Gastrocnemius medialis (tissue), 4 donors: ENCODE results near the gene ASB18. TPM values are rescaled to one million over a fixed set of nuclear protein-coding genes. Genes with fewer than 3 reads are reported as not detected.

Experiments used
- ATAC-seq, 2 donors: fragments of 150-250 bp; one replicate each; pipeline ENCODE4 v1.9.1; 2016
- DNase-seq, 2 donors: peaks; one replicate each; pipeline ENCODE4 v3.0.0-alpha.2; 2019
- H3K27ac ChIP-seq, 4 donors: fragments of 200-600 bp; sonication (generic); 1 replicate in 1 of 4; 2 replicates in 3 of 4; pipeline ENCODE4 v1.5.1; 2016 to 2018; ENCODE audit warnings: mild to moderate bottlenecking in 2 of 4, moderate library complexity in 1 of 4
- H3K27me3 ChIP-seq, 3 donors: fragments of 200-600 bp; sonication (generic) in 2 of 3; 1 replicate in 1 of 3; 2 replicates in 2 of 3; pipeline versions ENCODE4 v1.5.1 to v1.6.0; 2016 to 2019; ENCODE audit warnings: mild to moderate bottlenecking in 1 of 3, moderate library complexity in 1 of 3
- H3K36me3 ChIP-seq, 2 donors: fragments of 200-600 bp; sonication (generic) in 1 of 2; one replicate each; pipeline ENCODE4 v1.5.1; 2017 to 2018
- H3K4me1 ChIP-seq, 2 donors: fragments of 200-600 bp; sonication (generic) in 1 of 2; one replicate each; pipeline ENCODE4 v1.5.1; 2016 to 2017; ENCODE audit warnings: mild to moderate bottlenecking in 2 of 2
- H3K4me3 ChIP-seq, 4 donors: fragments of 200-600 bp; sonication (generic) in 3 of 4; 1 replicate in 1 of 4; 2 replicates in 3 of 4; pipeline ENCODE4 v1.5.1; 2016 to 2019; ENCODE audit warnings: mild to moderate bottlenecking in 2 of 4
- H3K9me3 ChIP-seq, 3 donors: fragments of 200-600 bp; sonication (generic) in 2 of 3; 1 replicate in 1 of 3; 2 replicates in 2 of 3; pipeline ENCODE4 v1.5.1; 2016 to 2019
- POLR2A ChIP-seq, 2 donors: fragments of 450-650 bp; IDR thresholded peaks; one replicate each; pipeline ENCODE4 v1.6.1; 2017; ENCODE audit warnings: antibody characterized with exemption in 2 of 2, mild to moderate bottlenecking in 2 of 2, moderate library complexity in 2 of 2
- in situ Hi-C, 4 donors: fragments of 200-750 bp; cut with MboI; loops; one replicate each; pipeline versions ENCODE4 v1.15.0 to v1.8.0; 2017; ENCODE audit warnings: low sequenced_read_pairs in 4 of 4
- intact Hi-C: fragments of 100-400 bp; cut with DNase I; formaldehyde crosslinking; loops from one replicate; pipeline ENCODE4 v1.15.1; 2023; ENCODE audit warnings: low total_unique reads
- total RNA-seq, 4 donors: library from RNA; depleted of rRNA; stranded (reverse); fragments of >200 nt; gene quantifications; one replicate each; pipeline versions ENCODE4 v1.1.0 to v1.2.3, GENCODE V29; 2016
- TF ChIP-seq, protein P1 (sequence below), 5 experiments: fragments of 450-650 bp in 3 of 5; fragments of 200-600 bp in 2 of 5; sonication (generic) in 2 of 5; IDR thresholded peaks in 4 of 5; conservative IDR thresholded peaks in 1 of 5; 1 replicate in 4 of 5; 2 replicates in 1 of 5; pipeline ENCODE4 v1.5.1; 2016 to 2019; ENCODE audit warnings: antibody characterized with exemption in 5 of 5, mild to moderate bottlenecking in 3 of 5, moderate library complexity in 3 of 5

Gene ASB18
- total RNA-seq, 4 donors from 2014 or later = 0.16 to 0.17 TPM; not detected in 2

- ATAC-seq (no peak), DNase-seq (no peak)
- no peaks in the 10 kb centered on the region for H3K36me3 ChIP-seq
- in situ Hi-C loops (no loop called here), intact Hi-C loops (no loop called here)
- no peak overlapping the region for H3K27ac ChIP-seq
- peaks cover 0 to 4% (median 0%) of the 10 kb centered on the region in 3 donors for H3K9me3 ChIP-seq
- H3K4me3 ChIP-seq = no peak overlapping the region
- peaks cover 9 to 26% (median 20%) of the 10 kb centered on the region in 3 donors for H3K27me3 ChIP-seq
- TF ChIP-seq, protein P1, sequence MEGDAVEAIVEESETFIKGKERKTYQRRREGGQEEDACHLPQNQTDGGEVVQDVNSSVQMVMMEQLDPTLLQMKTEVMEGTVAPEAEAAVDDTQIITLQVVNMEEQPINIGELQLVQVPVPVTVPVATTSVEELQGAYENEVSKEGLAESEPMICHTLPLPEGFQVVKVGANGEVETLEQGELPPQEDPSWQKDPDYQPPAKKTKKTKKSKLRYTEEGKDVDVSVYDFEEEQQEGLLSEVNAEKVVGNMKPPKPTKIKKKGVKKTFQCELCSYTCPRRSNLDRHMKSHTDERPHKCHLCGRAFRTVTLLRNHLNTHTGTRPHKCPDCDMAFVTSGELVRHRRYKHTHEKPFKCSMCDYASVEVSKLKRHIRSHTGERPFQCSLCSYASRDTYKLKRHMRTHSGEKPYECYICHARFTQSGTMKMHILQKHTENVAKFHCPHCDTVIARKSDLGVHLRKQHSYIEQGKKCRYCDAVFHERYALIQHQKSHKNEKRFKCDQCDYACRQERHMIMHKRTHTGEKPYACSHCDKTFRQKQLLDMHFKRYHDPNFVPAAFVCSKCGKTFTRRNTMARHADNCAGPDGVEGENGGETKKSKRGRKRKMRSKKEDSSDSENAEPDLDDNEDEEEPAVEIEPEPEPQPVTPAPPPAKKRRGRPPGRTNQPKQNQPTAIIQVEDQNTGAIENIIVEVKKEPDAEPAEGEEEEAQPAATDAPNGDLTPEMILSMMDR (IDR thresholded peaks at IDR 0.05 in 4 of 5, conservative IDR thresholded peaks at IDR 0.05 in 1 of 5) = no peak
- no peak for TF ChIP-seq POLR2A (IDR thresholded peaks at IDR 0.05)
- H3K4me1 ChIP-seq = no peaks in the 10 kb centered on the region
Observed at GRCh38 chr2:236156095-236156859, 107.9 kb downstream of the ASB18 start.

DNA sequence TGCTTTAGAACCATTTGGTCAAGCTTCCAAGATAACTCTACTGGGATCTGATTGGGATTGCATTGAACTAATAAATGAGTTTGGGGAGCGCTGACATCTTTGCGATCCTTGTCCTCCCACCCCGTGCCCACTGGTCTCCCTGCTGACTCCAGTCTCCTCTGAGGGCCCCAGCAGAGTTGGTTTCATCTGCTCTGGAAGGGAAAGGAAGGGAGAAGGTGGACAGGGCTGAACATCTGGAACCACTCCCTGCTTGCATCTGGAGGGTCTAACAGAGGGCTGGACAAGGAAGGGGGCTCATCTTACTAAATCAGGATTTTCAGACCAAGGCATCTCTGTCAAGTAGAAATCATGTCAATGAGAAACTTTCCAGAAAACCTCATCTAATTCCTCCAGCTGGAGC is 108.8 kb downstream of the ASB18 start:
- peaks cover 1 to 20% (median 13%) of the 10 kb centered on the region in 3 donors for H3K27me3 ChIP-seq
- intact Hi-C loops (no loop called here), in situ Hi-C loops (no loop called here)
- DNase-seq = no peak
- H3K4me3 ChIP-seq = no peak overlapping the region
- H3K9me3 ChIP-seq = peaks cover 0 to 4% (median 0%) of the 10 kb centered on the region in 3 donors
- TF ChIP-seq POLR2A (IDR thresholded peaks at IDR 0.05) = no peak
- TF ChIP-seq, protein P1 (IDR thresholded peaks at IDR 0.05 in 4 of 5, conservative IDR thresholded peaks at IDR 0.05 in 1 of 5) = no peak
- no peak for ATAC-seq
- no peak overlapping the region for H3K27ac ChIP-seq
- no peaks in the 10 kb centered on the region for H3K4me1 ChIP-seq
- H3K36me3 ChIP-seq = no peaks in the 10 kb centered on the region

DNA sequence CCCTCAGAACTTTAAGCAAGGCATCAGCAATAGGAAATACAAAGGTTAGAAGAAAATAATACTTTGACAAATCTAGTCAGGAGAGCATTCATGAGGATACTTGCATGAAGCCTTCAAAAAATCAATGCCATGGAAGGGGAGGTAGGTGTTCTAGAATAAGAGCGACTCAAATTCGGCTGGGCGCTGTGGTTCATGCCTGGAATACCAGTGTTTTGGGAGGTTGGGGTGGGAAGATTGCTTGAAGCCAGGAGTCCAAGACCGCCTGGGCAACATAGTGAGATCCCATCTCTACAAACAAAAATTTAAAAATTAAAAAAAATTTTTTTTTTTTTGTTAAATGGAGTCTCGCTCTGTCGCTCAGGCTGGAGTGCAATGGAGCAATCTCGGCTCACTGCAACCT is 117.8 kb downstream of the ASB18 start:
- Histone ChIP-seq H3K9me3 (no peaks in the 10 kb centered on the region), H3K27ac (no peak overlapping the region), H3K36me3 (no peaks in the 10 kb centered on the region), H3K4me3 (no peak overlapping the region), H3K4me1 (no peaks in the 10 kb centered on the region), H3K27me3 (peaks cover 0 to 18% (median 13%) of the 10 kb centered on the region in 3 donors)
- intact Hi-C loops (no loop called here), in situ Hi-C loops (no loop called here)
- ATAC-seq (no peak), DNase-seq (no peak)
- no peak for TF ChIP-seq POLR2A (IDR thresholded peaks at IDR 0.05)
- TF ChIP-seq, protein P1 (IDR thresholded peaks at IDR 0.05 in 4 of 5, conservative IDR thresholded peaks at IDR 0.05 in 1 of 5) = no peak

GRCh38 chr2:236143811-236144210 is 120.4 kb downstream of the ASB18 start:
- Histone ChIP-seq H3K4me3 (no peak overlapping the region), H3K9me3 (no peaks in the 10 kb centered on the region), H3K36me3 (no peaks in the 10 kb centered on the region), H3K27ac (no peak overlapping the region), H3K27me3 (peaks cover 0 to 23% (median 20%) of the 10 kb centered on the region in 3 donors), H3K4me1 (no peaks in the 10 kb centered on the region)
- ATAC-seq (no peak), DNase-seq (no peak)
- TF ChIP-seq POLR2A (IDR thresholded peaks at IDR 0.05) = no peak
- TF ChIP-seq, protein P1 (IDR thresholded peaks at IDR 0.05 in 4 of 5, conservative IDR thresholded peaks at IDR 0.05 in 1 of 5) = no peak
- in situ Hi-C loops = no loop called here
- intact Hi-C loops = no loop called here

Other genes starting within 250 kb of the ASB18 start
- not detected for gene GBX2, start 96.0 kb downstream of the ASB18 start, total RNA-seq